Parathyroid adenoma (tissue), 2 donors: ENCODE results near the gene KIZ.
A peak's percentile ranks its signal among the peaks of the same experiment; 100 is the strongest.

Experiments used
- H2AFZ ChIP-seq: fragments of 300-600 bp; sonication (generic); one replicate; pipeline ENCODE4 v1.7.0; 2017; ENCODE audit warnings: antibody characterized with exemption, mild to moderate bottlenecking
- H3K27ac ChIP-seq: fragments of 300-600 bp; sonication (generic); one replicate; pipeline ENCODE4 v1.7.0; 2017
- H3K27me3 ChIP-seq: fragments of 300-600 bp; sonication (generic); one replicate; pipeline ENCODE4 v1.7.0; 2017; ENCODE audit warnings: low read length; ENCODE audit not compliant: control insufficient read depth, insufficient read depth
- H3K36me3 ChIP-seq: fragments of 300-600 bp; sonication (generic); one replicate; pipeline ENCODE4 v1.7.0; 2017; ENCODE audit warnings: low read length; ENCODE audit not compliant: control insufficient read depth, insufficient read depth
- H3K4me1 ChIP-seq: fragments of 300-600 bp; sonication (generic); one replicate; pipeline ENCODE4 v1.7.0; 2017; ENCODE audit warnings: control low read depth
- H3K4me2 ChIP-seq: fragments of 300-600 bp; sonication (generic); one replicate; pipeline ENCODE4 v1.7.0; 2017; ENCODE audit warnings: low read length
- H3K4me3 ChIP-seq: fragments of 300-600 bp; sonication (generic); one replicate; pipeline ENCODE4 v1.7.0; 2017; ENCODE audit warnings: low read depth, low read length
- H3K79me2 ChIP-seq: fragments of 300-600 bp; sonication (generic); one replicate; pipeline ENCODE4 v1.7.0; 2017; ENCODE audit warnings: control low read depth
- H3K9ac ChIP-seq: fragments of 300-600 bp; sonication (generic); one replicate; pipeline ENCODE4 v1.7.0; 2017; ENCODE audit warnings: mild to moderate bottlenecking
- H3K9me3 ChIP-seq: fragments of 300-600 bp; sonication (generic); one replicate; pipeline ENCODE4 v1.7.0; 2017; ENCODE audit warnings: low read length; ENCODE audit not compliant: control insufficient read depth
- TF ChIP-seq, protein P1 (sequence below): fragments of 300-600 bp; sonication (generic); IDR thresholded peaks from one replicate; pipeline ENCODE4 v1.7.0; 2017; ENCODE audit warnings: antibody characterized with exemption, mild to moderate bottlenecking
- donor health status: primary hyperparathyroidism.

The KIZ gene, protein sequence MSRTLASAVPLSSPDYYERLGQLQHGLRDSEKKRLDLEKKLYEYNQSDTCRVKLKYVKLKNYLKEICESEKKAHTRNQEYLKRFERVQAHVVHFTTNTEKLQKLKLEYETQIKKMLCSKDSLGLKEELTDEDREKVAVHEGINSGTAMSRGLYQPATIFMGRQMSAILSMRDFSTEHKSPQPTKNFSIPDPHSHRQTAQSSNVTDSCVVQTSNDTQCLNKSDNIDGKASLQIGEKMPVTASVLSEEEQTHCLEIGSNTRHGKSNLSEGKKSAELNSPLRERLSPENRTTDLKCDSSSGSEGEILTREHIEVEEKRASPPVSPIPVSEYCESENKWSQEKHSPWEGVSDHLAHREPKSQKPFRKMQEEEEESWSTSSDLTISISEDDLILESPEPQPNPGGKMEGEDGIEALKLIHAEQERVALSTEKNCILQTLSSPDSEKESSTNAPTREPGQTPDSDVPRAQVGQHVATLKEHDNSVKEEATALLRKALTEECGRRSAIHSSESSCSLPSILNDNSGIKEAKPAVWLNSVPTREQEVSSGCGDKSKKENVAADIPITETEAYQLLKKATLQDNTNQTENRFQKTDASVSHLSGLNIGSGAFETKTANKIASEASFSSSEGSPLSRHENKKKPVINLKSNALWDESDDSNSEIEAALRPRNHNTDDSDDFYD

DNA sequence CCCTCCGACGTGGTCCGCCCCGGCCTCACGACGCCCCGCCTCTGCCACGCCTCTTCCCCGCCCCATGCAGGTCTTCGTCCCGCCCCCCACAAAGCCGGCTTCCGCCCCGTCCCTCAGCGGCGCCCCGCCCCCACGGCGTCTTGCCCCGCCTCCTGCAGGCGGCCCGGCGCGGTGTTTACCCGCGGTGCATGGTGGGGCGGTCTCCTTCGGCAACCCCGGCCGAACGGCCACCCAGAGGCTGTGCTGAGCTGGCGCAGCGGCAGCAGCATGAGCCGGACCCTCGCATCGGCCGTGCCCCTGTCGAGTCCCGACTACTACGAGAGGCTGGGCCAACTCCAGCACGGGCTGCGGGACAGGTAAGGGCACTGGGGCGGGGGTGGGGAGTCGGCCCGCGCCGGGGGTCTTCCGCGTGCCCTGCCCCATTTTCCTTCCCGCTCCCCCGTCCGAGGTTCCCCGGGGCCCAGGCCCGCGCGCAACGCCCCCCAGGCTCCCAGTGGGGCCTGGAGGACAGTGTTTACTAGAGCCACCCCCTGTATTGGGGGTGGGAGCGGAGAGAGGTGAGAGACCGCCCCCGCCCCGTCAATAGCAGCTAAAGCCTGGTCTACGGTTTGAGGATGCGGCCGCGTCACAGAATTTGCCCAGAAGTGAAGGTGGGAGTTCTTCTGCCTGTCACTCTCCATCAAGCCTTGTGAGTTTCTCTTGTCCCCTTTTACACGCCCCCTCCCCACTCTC, at the start of gene KIZ:
TSS of gene KIZ (plus strand) at position 234 of the 732 bp plus-strand sequence. CDS start at position 268, 34 bp downstream.
- Histone ChIP-seq H3K4me3 (peak within 1 kb of the TSS; percentile 71), H3K36me3 (no peaks in the 10 kb centered on the region), H3K4me2 (peak within 1 kb of the TSS; percentile 62), H3K9me3 (no peaks in the 10 kb centered on the region), H3K27me3 (no peaks in the 10 kb centered on the region), H3K27ac (peak within 1 kb of the TSS; percentile 71), H3K4me1 (no peaks in the 10 kb centered on the region), H2AFZ (peak within 1 kb of the TSS; percentile 97), H3K9ac (peak within 1 kb of the TSS; percentile 54), H3K79me2 (no peaks in the 10 kb centered on the region)
- TF ChIP-seq, protein P1, sequence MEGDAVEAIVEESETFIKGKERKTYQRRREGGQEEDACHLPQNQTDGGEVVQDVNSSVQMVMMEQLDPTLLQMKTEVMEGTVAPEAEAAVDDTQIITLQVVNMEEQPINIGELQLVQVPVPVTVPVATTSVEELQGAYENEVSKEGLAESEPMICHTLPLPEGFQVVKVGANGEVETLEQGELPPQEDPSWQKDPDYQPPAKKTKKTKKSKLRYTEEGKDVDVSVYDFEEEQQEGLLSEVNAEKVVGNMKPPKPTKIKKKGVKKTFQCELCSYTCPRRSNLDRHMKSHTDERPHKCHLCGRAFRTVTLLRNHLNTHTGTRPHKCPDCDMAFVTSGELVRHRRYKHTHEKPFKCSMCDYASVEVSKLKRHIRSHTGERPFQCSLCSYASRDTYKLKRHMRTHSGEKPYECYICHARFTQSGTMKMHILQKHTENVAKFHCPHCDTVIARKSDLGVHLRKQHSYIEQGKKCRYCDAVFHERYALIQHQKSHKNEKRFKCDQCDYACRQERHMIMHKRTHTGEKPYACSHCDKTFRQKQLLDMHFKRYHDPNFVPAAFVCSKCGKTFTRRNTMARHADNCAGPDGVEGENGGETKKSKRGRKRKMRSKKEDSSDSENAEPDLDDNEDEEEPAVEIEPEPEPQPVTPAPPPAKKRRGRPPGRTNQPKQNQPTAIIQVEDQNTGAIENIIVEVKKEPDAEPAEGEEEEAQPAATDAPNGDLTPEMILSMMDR: peak; percentile 57

DNA sequence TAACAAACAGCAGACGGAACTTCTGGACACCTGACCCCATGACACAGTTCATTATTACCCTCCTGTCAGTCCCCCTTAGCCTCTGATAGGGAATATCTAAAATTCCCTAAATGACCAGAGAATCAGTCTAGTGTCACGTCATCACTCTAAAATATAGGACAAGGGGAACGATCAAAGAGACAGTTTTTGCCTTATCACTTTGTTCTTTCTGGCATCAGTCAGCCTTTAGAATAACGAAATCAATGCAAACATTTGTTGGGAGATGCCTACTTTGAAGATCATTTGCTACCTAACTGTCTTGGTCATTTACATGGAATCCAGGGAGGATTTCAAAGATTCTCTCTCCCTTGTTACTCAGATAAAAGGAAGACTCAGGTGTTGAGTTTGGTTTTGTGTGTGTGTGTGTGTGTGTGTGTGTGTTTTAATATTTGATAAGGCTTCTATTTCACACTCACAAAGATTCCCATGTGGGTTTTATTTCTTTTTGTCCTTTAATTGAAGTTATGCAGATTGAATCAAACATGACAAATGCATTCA, 48.0 kb upstream of the KIZ start:
- Histone ChIP-seq H3K4me2 (no peak overlapping the region), H3K36me3 (no peaks in the 10 kb centered on the region), H2AFZ (no peak overlapping the region), H3K4me1 (no peaks in the 10 kb centered on the region), H3K79me2 (no peaks in the 10 kb centered on the region), H3K27ac (no peak overlapping the region), H3K27me3 (no peaks in the 10 kb centered on the region), H3K4me3 (no peak overlapping the region), H3K9me3 (no peaks in the 10 kb centered on the region), H3K9ac (no peak overlapping the region)
- TF ChIP-seq, protein P1: no peak

DNA sequence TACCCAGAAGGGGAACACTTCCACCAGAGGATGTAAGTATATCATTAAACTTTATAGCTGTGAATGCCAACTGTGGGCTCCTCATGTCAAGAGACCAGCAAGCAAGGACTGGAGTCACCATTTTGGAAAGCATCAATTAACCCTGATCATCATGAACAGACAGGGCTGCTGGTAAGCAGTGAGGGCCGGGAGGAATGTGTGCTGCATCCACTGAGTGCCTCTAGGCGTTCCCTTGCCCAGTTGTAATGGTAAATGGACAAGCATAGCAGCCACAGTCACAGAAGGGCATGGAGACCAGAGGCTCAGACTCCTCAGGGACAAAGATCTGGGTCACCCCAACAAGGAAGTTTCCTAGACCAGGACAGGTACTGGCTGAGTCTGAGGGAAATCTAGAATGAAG, 43.3 kb upstream of the KIZ start:
- no peaks in the 10 kb centered on the region for H3K4me1 ChIP-seq

DNA sequence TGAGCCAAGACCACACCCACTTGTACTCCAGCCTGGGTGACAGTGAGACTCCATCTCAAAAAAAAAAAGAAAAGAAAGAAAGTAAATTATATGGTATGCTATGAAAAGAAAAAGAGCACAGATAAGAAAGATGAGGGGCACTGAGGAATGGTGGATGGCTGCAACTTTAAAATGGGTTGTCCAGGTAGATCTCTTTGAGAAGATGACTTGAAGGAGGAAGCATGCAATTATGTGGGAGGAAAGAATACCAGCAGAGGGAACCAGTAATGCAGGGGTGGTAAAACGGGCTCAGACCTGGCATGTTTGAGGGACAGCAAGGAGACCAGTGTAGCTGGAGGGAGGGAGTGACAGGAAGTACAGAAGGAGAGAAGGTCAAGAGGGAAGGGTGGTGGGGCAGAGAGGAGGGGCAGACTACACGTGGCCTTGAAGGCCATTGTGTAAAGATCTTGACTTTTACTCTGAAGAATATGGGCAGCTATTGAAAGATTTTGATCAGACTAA, 42.0 kb upstream of the KIZ start:
- Histone ChIP-seq H3K4me1 (no peaks in the 10 kb centered on the region), H3K9ac (no peak overlapping the region), H3K4me2 (no peak overlapping the region), H3K4me3 (no peak overlapping the region), H2AFZ (no peak overlapping the region), H3K79me2 (no peaks in the 10 kb centered on the region), H3K9me3 (no peaks in the 10 kb centered on the region), H3K27ac (no peak overlapping the region), H3K36me3 (no peaks in the 10 kb centered on the region), H3K27me3 (peaks cover 5% of the 10 kb centered on the region)
- TF ChIP-seq, protein P1: no peak

More for the DNA sequence above, 43.3 kb upstream of the KIZ start:
- TF ChIP-seq, protein P1: no peak
- no peak overlapping the region for H2AFZ ChIP-seq
- H3K9me3 ChIP-seq: no peaks in the 10 kb centered on the region
- no peaks in the 10 kb centered on the region for H3K79me2 ChIP-seq
- H3K4me3 ChIP-seq: no peak overlapping the region
- H3K27ac ChIP-seq: no peak overlapping the region
- no peaks in the 10 kb centered on the region for H3K36me3 ChIP-seq
- no peak overlapping the region for H3K4me2 ChIP-seq
- H3K27me3 ChIP-seq: no peaks in the 10 kb centered on the region
- no peak overlapping the region for H3K9ac ChIP-seq
